ENCODE data around the gene PSG5. TPM values are rescaled to one million over a fixed set of nuclear protein-coding genes. Genes with fewer than 3 reads are reported as not detected.
"Not testable (repeated sequence)": the region's sequence is repeated elsewhere in the genome, so short reads cannot be mapped to it uniquely, and the experiment has no call there.

Gene PSG5
- total and polyA plus RNA-seq, 2 experiments from 2014 or later = 0.32 TPM; not detected in 1

GRCh38 chr19:43226986-43227385 is 40.6 kb upstream of the PSG5 start:
- H3K9me2 ChIP-seq (ENCODE audit: insufficient read depth); H3K27me3 ChIP-seq (ENCODE audit: insufficient read depth); H4K20me1 ChIP-seq (replicated peaks; ENCODE audit: insufficient read depth); H3K79me2 ChIP-seq (replicated peaks; ENCODE audit: insufficient read depth); H3K4me1 ChIP-seq (ENCODE audit: insufficient read depth); H3K27me3 Mint-ChIP-seq (ENCODE audit: insufficient read depth, low read depth, poor library complexity); H3K4me1 Mint-ChIP-seq; H2AFZ ChIP-seq; DNase-seq (ENCODE audit: low spot score); H3K36me3 ChIP-seq (ENCODE audit: insufficient read depth); H3K27ac Mint-ChIP-seq; H3K27ac ChIP-seq (ENCODE audit: low read depth); H3K4me2 ChIP-seq; H3K4me3 Mint-ChIP-seq; ATAC-seq; H3F3A ChIP-seq (replicated peaks; ENCODE audit: low read depth); H3K4me3 ChIP-seq: not testable (repeated sequence)
- Mint-ChIP-seq H3K9me3 (peaks cover 93% of the 10 kb centered on the region), H3K36me3 (ENCODE audit: low read depth) (peaks cover 29% of the 10 kb centered on the region)
- TF ChIP-seq CTCF (conservative IDR thresholded peaks at IDR 0.05; ENCODE audit: low read depth in 2 of 2) = peak in 1 of 2 experiments; percentile 17; a peak in 1 of 4 replicates

GRCh38 chr19:43224855-43225253 is 38.5 kb upstream of the PSG5 start:
- Mint-ChIP-seq H3K27me3 (ENCODE audit: insufficient read depth, low read depth, poor library complexity) (peaks cover 12% of the 10 kb centered on the region), H3K4me1 (no peaks in the 10 kb centered on the region), H3K4me3 (no peak overlapping the region), H3K36me3 (ENCODE audit: low read depth) (peaks cover 32% of the 10 kb centered on the region), H3K27ac (no peak overlapping the region), H3K9me3 (peaks cover 90% of the 10 kb centered on the region)
- no peaks in the 10 kb centered on the region for H3K27me3 ChIP-seq (ENCODE audit: insufficient read depth)
- no peaks in the 10 kb centered on the region for H3K79me2 ChIP-seq (replicated peaks; ENCODE audit: insufficient read depth)
- no peak overlapping the region for H3K27ac ChIP-seq (ENCODE audit: low read depth)
- ATAC-seq (no peak), DNase-seq (ENCODE audit: low spot score) (no peak)
- no peak overlapping the region for H3K4me3 ChIP-seq
- H2AFZ ChIP-seq = no peak overlapping the region
- H3K36me3 ChIP-seq (ENCODE audit: insufficient read depth) = no peaks in the 10 kb centered on the region
- H3K4me1 ChIP-seq (ENCODE audit: insufficient read depth) = no peaks in the 10 kb centered on the region
- no peak overlapping the region for H3K4me2 ChIP-seq
- H3F3A ChIP-seq (replicated peaks; ENCODE audit: low read depth) = no peaks in the 10 kb centered on the region
- no peaks in the 10 kb centered on the region for H3K9me2 ChIP-seq (ENCODE audit: insufficient read depth)
- H4K20me1 ChIP-seq (replicated peaks; ENCODE audit: insufficient read depth) = no peaks in the 10 kb centered on the region
- no peak for TF ChIP-seq ZNF462 (CRISPR knock-in tag; IDR thresholded peaks at IDR 0.05)
- TF ChIP-seq ZNF114 (CRISPR knock-in tag; IDR thresholded peaks at IDR 0.05) = no peak
- TF ChIP-seq ETS1 (IDR thresholded peaks at IDR 0.05) = no peak
- no peak for TF ChIP-seq NANOG (IDR thresholded peaks at IDR 0.05; ENCODE audit: borderline replicate concordance)
- TF ChIP-seq CREB1 (CRISPR knock-in tag; IDR thresholded peaks at IDR 0.05; ENCODE audit: low read depth) = no peak
- no peak for TF ChIP-seq ZNF331 (CRISPR knock-in tag; IDR thresholded peaks at IDR 0.05; ENCODE audit: low read depth)
- TF ChIP-seq EZH2 (IDR thresholded peaks at IDR 0.05; ENCODE audit: low read depth, unreplicated experiment) = no peak
- TF ChIP-seq CTCF (conservative IDR thresholded peaks at IDR 0.05; ENCODE audit: low read depth in 2 of 2) = no peak
- no peak for TF ChIP-seq STAT1 (IDR thresholded peaks at IDR 0.05; ENCODE audit: unreplicated experiment)

Measured in GM23338 (cell line).